Kidney glomerular epithelial cell (primary cell): ENCODE measurements around the gene CDK16.

Source experiments
- DNase-seq: peaks from one replicate; lab custom pipeline; 2025; lab: John Stamatoyannopoulos, UW

CDK16 gene

GRCh38 chrX:47218280-47218919 lies at the start of gene CDK16:
Gene CDK16, plus strand, starts transcription at chrX:47218681. Its CDS starts 4,877 bp downstream, at chrX:47223558.
- DNase-seq, result peak; percentile 45

DNA sequence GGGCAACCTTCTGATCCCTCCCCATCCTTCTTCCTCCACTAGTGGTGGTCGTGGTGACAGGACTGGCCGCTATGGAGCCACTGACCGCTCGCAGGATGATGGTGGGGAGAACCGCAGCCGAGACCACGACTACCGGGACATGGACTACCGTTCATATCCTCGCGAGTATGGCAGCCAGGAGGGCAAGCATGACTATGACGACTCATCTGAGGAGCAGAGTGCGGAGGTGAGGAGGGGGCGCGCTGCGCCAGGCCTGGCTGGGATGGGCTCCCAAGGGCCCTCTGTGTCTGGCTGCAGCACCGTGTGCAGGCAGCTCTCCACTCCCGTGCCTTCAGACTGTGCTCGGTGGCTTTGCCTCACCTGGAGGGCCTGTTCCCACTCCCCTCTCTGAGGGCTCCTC lies 49.2 kb upstream of the CDK16 start:
- no peak for DNase-seq

DNA sequence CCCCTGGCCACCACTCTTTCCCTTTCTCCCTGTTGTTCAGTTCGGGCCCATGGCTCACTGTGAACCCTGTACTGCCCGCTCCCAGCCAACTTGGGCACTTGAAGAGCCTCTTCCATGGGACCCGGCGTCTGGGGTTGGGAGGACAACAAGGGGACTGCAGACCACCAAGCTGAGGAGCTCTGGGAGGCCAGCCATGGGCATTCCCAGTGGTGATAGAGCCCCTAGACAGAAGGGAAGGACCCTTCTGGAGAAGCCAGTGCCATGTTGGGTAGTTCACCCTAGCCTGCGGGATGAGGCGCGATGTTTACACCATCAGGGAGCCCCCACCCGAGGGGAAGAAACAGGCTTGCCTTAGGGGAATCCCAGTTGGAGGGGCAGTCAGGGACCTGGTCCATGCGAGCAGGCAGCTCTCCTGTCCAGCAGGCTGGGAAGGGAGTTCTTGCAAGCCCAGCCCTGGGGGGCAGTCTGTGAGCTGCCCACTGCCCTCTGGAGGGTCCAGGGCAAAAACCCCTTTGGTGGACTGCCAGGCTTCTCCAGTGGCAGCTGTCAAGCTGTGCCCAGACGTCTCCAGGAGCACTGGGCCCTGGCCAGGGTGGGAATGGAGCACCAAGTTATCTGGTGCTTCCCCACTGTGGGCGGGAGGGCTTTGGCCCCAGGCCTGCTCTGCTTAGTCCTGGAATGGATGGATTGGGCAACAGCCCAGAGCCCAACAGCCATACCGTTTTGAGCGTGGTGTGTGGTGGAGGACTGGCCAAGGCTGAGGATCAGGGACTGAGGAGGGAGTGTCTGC lies 48.6 kb upstream of the CDK16 start:
- no peak for DNase-seq

- no peak for DNase-seq
These were observed 47.4 kb upstream of the CDK16 start for GRCh38 chrX:47170861-47171692.

GRCh38 chrX:47171996-47172395 lies 46.5 kb upstream of the CDK16 start:
- DNase-seq, result no peak

DNA sequence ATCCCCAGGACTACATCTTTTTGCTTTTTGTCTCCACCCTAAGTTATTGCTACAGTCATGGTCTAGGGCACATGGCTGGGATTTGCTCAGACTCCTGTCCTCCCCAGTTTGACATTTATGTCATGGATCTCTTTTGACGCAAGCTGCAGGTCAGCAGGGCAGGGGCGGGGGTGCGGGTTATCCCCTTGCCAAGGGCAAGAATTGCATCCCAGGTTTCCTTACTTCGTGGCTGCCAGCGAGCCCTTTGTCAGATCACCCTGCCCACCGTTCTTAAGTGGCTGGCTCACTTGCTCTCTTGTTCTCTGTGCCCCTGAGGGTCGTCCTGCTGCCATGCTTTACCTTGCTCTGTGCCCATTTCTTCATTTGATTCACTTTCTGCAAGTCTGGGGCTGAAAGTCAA lies 45.9 kb upstream of the CDK16 start:
- no peak for DNase-seq

- no peak for DNase-seq
These were observed 45.3 kb upstream of the CDK16 start for GRCh38 chrX:47172971-47173792.

GRCh38 chrX:47174376-47174775 lies 44.1 kb upstream of the CDK16 start:
- DNase-seq, result no peak

- DNase-seq, result no peak
These were observed 43.5 kb upstream of the CDK16 start for GRCh38 chrX:47174846-47175587.

GRCh38 chrX:47175588-47175980 lies 42.9 kb upstream of the CDK16 start:
- no peak for DNase-seq

DNA sequence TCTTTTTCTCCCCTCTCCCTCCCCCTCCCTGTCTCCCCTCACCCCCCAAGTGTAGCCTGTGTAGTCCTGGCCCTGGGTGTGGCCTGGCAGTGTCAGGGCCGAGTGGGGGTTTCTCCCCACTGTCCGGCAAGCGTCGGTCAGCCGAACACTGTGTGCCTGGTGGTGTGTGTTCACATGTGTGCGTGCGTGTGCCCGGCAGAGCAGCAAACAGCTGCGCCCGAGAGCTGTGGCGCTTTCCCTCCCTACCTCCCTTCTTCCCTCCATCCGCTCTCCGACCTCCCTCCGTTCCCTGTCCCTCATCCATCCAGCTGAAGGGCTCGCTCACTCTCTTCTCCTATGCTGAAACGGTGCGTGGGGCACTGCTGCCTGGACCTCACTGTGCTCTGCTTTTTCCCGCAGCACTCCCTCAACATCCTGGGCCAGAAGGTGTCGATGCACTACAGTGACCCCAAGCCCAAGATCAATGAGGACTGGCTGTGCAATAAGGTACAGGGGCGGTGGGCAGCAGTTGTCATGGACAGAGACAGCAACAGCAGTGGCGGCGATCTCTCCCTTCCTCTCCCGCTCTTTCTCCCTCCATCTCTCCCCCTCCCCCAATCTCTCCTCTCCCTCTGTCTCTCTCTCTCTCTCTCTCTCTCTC lies 42.3 kb upstream of the CDK16 start:
- DNase-seq, result no peak

DNA sequence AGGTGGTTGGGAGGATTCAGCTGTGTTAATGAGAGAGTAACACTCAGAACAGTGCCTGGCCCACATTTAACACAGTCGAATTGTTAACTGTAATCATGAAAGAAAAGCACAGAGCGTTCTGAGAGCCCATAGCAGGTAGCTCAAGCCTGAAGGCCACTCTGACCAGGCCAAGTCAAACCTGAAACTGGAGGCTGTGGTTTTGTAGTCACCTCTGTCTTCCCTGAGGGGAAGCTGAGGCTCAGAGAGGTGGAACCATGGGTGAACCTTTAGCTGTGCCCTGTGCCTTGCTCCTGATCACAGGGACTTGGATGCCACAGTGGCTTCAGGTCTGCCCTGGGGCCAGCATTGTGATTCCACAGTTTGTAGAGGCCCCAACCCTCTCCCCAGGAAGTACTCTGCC lies 41.4 kb upstream of the CDK16 start:
- DNase-seq, result no peak

- no peak for DNase-seq
These were observed 40.1 kb upstream of the CDK16 start for GRCh38 chrX:47178337-47178736.

DNA sequence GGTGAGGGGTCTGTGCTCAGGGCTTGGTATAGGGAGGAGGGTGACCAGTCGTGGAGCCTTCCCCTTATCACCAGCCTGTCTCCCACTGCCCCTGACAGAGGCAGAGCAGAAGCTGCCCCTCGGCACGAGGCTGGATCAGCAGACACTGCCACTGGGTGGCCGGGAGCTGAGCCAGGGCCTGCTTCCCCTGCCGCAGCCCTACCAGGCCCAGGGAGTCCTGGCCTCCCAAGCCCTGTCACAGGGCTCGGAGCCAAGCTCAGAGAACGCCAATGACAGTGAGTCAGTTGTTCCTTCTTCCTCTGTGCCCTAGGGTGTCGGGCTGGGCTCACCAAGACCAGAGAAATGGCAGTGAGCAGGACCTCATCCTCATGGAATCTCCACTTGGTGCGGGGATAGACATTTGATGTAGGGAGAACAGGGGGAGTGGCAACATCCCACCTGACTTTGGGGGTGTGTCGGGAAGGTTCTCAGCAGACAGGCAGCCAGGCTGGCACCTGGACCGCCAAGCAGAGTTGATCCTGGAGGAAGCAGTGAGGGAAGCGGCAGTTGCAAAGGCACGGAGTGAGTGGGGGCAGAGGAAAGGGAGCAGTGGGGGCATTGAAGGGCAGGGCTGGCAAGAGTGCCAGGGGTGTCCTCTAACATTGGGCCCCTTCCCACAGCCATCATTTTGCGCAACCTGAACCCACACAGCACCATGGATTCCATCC lies 39.1 kb upstream of the CDK16 start:
- no peak for DNase-seq

DNA sequence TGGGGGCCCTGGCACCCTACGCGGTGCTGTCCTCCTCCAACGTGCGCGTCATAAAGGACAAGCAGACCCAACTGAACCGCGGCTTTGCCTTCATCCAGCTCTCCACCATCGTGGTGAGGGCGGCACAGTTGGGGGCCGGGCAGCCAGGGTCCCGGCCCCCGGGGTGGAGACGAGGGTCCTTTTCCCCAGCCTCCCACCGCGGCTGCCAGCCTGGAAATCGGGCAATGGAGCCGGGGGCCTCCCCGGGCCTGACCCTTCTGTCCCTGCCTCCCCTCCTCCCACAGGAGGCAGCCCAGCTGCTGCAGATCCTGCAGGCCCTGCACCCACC lies 38.6 kb upstream of the CDK16 start:
- DNase-seq, result no peak

DNA sequence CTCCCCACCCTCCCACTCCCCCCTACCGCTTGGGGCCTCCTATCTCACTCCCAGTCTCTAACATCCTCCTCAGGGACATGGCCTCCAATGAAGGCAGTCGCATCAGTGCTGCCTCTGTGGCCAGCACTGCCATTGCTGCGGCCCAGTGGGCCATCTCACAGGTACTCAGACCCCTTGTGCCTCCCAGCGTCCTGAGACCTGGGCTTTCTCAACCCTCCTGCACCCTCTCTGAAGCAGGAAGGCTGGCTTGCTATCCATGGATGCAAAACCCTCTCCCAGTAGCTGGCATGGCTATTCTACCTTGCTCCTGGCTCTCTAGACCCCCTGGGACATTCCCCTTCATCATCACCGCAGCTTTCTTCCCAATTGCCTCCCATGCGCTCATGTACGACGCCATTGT lies 38.1 kb upstream of the CDK16 start:
- no peak for DNase-seq

DNA sequence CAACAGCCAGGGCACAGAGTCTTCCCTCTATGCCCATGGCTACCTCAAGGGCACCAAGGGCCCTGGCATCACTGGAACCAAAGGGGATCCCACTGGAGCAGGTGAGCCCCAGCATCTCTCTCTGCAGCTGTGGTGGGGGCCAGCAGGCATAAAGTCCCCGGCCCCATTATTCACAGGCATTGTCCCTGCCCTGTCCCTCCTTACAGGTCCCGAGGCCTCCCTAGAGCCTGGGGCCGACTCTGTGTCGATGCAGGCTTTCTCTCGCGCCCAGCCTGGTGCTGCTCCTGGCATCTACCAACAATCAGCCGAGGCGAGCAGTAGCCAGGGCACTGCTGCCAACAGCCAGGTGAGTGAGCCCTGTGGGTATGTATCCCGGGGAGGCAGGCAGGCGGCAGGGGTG lies 37.2 kb upstream of the CDK16 start:
- DNase-seq, result no peak

- no peak for DNase-seq
These were observed 36.3 kb upstream of the CDK16 start for GRCh38 chrX:47182106-47182700.

DNA sequence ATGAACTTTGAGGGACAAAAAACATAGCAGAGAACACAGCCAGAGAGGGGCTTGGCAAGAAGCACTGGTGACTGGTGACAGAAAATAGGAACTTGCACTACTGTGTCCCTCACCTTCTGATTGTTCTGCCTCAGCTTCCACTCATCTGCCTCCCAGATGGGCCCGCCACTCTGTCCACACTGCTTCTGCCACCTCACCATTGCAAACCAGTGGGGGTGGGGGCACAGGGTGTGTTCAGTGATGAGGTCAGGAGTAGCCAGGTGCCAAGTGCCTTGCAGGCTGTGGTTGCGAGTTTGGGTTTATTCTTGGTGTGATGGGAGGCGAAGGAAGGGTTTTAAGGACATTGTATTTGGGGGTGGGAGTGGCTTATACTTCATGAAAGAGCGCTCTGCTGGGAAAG lies 34.0 kb upstream of the CDK16 start:
- no peak for DNase-seq

DNA sequence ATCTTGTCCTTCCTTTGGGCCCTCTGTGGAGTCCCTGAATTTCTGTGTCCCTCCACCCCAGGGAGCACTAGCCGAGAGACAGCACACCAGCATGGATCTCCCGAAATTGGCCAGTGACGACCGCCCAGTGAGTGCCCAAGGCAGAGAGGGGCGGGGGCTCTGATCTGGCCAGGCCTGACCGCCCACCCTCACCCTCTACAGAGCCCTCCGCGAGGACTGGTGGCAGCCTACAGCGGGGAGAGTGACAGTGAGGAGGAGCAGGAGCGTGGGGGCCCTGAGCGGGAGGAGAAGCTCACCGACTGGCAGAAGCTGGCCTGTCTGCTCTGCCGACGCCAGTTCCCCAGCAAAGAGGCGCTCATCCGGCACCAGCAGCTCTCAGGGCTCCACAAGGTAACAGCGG lies 33.2 kb upstream of the CDK16 start:
- DNase-seq, result no peak
